Hepatocyte (in vitro differentiated cells): ENCODE results near the gene ACSS1. TPM values are rescaled to one million over a fixed set of nuclear protein-coding genes. Genes with fewer than 3 reads are reported as not detected.

Source experiments
- DNase-seq: peaks from one replicate; pipeline ENCODE4 v3.0.0-alpha.2; 2016; ENCODE audit warnings: low spot score
- H2AFZ ChIP-seq: fragments of 200-600 bp; sonication (generic); 2 replicates; pipeline ENCODE4 v1.6.0; 2016; ENCODE audit warnings: antibody characterized with exemption, mild to moderate bottlenecking
- H3K27ac ChIP-seq: fragments of 200-600 bp; sonication (generic); 2 replicates; pipeline ENCODE4 v1.5.1; 2016; ENCODE audit warnings: mild to moderate bottlenecking
- H3K27me3 ChIP-seq: fragments of 200-600 bp; sonication (generic); 2 replicates; pipeline ENCODE4 v1.6.1; 2016
- H3K36me3 ChIP-seq: fragments of 200-600 bp; sonication (generic); replicated peaks from 2 replicates; pipeline ENCODE4 v1.5.1; 2016; ENCODE audit warnings: low read depth; ENCODE audit not compliant: insufficient read depth
- H3K4me1 ChIP-seq: fragments of 200-600 bp; sonication (generic); 2 replicates; pipeline ENCODE4 v1.5.1; 2016; ENCODE audit warnings: mild to moderate bottlenecking, moderate library complexity; ENCODE audit not compliant: insufficient read depth
- H3K4me2 ChIP-seq: fragments of 200-600 bp; sonication (generic); 2 replicates; pipeline ENCODE4 v1.6.0; 2016
- H3K4me3 ChIP-seq: fragments of 200-600 bp; sonication (generic); 2 replicates; pipeline ENCODE4 v1.5.1; 2016; ENCODE audit warnings: mild to moderate bottlenecking
- H3K79me2 ChIP-seq: fragments of 200-600 bp; sonication (generic); 2 replicates; pipeline ENCODE4 v1.6.0; 2017; ENCODE audit warnings: mild to moderate bottlenecking
- H3K9me2 ChIP-seq: fragments of 200-600 bp; sonication (generic); replicated peaks from 2 replicates; pipeline ENCODE4 v1.6.0; 2017; ENCODE audit warnings: mild to moderate bottlenecking; ENCODE audit not compliant: insufficient read depth
- H3K9me3 ChIP-seq: fragments of 200-600 bp; sonication (generic); 2 replicates; pipeline ENCODE4 v1.5.1; 2016; ENCODE audit warnings: low read depth, mild to moderate bottlenecking
- H4K20me1 ChIP-seq: fragments of 200-600 bp; sonication (generic); 2 replicates; pipeline ENCODE4 v1.6.0; 2016; ENCODE audit warnings: mild to moderate bottlenecking; ENCODE audit not compliant: insufficient read depth, poor library complexity, severe bottlenecking
- EZH2 ChIP-seq: fragments of 200-600 bp; sonication (generic); IDR thresholded peaks from 2 replicates; pipeline ENCODE4 v1.6.1; 2016; ENCODE audit warnings: antibody characterized with exemption, mild to moderate bottlenecking, borderline replicate concordance
- EZH2phosphoT487 ChIP-seq: fragments of 200-600 bp; sonication (generic); IDR thresholded peaks from one replicate; pipeline ENCODE4 v1.6.1; 2018; ENCODE audit warnings: antibody characterized with exemption, mild to moderate bottlenecking, low read depth, moderate library complexity; ENCODE audit not compliant: unreplicated experiment, severe bottlenecking
- WGBS: methylation state at CpG from one replicate; pipeline ENCODE4 v1.1.6; 2016; ENCODE audit warnings: low lambda C conversion rate; ENCODE audit errors: missing lambda C conversion rate; 5-methylcytosine and 5-hydroxymethylcytosine counted together
- polyA plus RNA-seq: library from polyadenylated mRNA; unstranded; fragments of >200 nt; fragmentation: Nextera tagmentation; extraction: Ambion mirVana; gene quantifications from 2 replicates; pipeline ENCODE4 v1.2.1, GENCODE V29; 2016
- total RNA-seq: library from RNA; depleted of rRNA; stranded (reverse); fragments of >200 nt; gene quantifications from 2 replicates; pipeline ENCODE4 v1.2.3, GENCODE V29; 2014
- TF ChIP-seq, protein P1 (sequence below): fragments of 200-600 bp; sonication (generic); IDR thresholded peaks from 2 replicates; pipeline ENCODE4 v1.5.1; 2016; ENCODE audit warnings: antibody characterized with exemption, mild to moderate bottlenecking; ENCODE audit not compliant: poor library complexity

The ACSS1 gene
- total and polyA plus RNA-seq, 2 experiments from 2014 or later = 20.5 to 37.7 TPM

DNA sequence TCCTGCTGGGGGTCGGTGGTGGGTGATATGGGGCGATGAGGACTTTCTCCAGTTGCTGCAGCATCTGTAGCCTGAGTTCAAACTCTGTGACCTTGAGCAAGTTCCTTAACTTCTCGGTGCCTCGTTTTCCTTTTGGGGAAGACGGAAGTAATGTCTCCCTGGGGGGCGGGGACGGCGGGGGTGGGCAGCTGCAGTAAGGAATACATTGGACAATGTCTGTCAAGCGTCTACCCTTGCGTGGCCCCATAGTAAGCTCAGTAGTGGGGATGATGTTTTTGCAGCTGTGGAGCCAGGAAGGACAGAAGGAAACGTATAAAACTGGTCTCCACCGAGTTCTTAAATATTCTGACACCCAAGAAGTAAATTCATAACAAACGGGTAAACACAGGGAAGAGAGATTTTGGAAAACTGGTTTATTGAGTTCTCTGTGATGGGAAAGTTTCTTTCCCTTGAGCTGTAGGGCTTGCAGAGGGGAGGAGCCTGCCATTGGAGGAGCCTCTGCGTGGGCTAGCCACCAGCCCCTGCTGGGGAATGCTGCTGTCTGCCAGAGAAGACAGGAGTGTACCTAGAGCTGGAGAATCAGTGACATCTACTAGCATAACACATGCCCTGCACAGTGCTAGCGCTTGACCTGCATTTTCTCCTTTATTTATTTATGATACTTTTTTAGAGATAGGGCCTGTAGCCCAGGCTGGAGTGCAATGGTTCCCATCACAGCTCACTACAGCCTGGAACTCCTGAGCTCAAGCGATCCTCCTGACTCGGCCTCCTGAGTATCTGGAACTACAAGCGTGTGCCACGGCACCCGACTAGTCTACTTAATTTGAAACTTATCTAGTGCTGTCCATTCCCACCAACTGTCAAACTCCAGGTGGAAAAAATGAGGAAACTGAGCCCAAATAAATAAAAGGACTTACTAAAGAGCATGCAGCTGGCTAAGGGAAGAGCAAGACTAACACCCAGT lies 1.2 kb upstream of the ACSS1 start:
- TF ChIP-seq, protein P1, sequence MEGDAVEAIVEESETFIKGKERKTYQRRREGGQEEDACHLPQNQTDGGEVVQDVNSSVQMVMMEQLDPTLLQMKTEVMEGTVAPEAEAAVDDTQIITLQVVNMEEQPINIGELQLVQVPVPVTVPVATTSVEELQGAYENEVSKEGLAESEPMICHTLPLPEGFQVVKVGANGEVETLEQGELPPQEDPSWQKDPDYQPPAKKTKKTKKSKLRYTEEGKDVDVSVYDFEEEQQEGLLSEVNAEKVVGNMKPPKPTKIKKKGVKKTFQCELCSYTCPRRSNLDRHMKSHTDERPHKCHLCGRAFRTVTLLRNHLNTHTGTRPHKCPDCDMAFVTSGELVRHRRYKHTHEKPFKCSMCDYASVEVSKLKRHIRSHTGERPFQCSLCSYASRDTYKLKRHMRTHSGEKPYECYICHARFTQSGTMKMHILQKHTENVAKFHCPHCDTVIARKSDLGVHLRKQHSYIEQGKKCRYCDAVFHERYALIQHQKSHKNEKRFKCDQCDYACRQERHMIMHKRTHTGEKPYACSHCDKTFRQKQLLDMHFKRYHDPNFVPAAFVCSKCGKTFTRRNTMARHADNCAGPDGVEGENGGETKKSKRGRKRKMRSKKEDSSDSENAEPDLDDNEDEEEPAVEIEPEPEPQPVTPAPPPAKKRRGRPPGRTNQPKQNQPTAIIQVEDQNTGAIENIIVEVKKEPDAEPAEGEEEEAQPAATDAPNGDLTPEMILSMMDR = no peak
- TF ChIP-seq EZH2 = no peak
- no peak for TF ChIP-seq EZH2phosphoT487
- Histone ChIP-seq H2AFZ (peak overlapping the region; percentile 71), H3K9me2 (no peaks in the 10 kb centered on the region), H3K36me3 (no peaks in the 10 kb centered on the region), H3K9me3 (no peaks in the 10 kb centered on the region), H3K27me3 (peaks cover 3% of the 10 kb centered on the region), H4K20me1 (peaks cover 4% of the 10 kb centered on the region), H3K79me2 (peaks cover 23% of the 10 kb centered on the region), H3K27ac (peak overlapping the region; percentile 94), H3K4me2 (peak overlapping the region; percentile 94), H3K4me1 (peaks cover 44% of the 10 kb centered on the region), H3K4me3 (peak overlapping the region; percentile 91)
- DNase-seq = peak; percentile 60
- 50% methylated on average over 19 of the region's 20 CpGs for WGBS

DNA sequence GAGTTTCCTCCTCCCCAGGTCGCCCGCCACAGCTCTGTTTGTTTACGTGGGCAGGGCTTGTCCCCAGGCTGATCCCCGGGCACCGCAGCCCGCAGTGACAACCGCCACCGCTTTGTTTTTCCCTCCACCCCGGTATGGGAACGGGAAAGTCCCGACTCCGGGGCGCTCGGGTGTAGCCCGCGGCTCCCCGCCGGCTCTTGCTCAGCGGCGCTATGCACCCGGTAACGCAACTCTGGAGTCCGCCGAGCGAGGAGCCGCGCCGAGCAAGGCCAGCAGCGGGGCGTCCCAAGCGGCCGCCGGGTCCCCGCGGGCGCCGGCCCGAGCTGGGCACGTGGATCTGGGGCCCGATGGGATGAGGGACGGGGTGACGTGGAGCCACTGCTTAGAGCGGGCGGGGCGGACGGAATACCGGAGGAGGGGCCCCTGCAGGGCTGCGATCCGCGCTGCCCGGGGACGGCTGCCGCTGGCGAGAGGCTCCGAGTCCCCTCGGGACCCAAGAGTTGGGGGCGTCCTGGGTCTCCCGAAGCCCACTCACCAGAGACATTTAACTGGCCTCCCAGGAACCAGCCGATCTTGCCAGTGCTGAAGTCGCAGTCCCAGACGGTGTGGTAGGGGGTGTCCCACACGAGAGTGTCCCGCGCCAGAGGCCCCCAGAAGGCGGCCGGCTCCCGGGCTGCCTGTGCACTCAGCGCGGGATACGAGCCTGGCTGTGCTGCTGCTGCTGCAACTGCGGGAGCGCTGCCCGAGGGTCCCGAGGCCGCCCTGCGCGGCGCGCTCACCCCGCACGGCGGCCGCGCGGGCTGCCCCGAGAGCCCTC lies 497 bp downstream of the ACSS1 start:
- WGBS = 1% methylated on average over 70 of the region's 86 CpGs
- Histone ChIP-seq H3K27ac (peak overlapping the region; percentile 94), H3K9me3 (no peaks in the 10 kb centered on the region), H4K20me1 (peaks cover 13% of the 10 kb centered on the region), H3K4me2 (peak overlapping the region; percentile 94), H3K9me2 (no peaks in the 10 kb centered on the region), H3K79me2 (peaks cover 35% of the 10 kb centered on the region), H2AFZ (peak overlapping the region; percentile 71), H3K4me1 (peaks cover 61% of the 10 kb centered on the region), H3K36me3 (no peaks in the 10 kb centered on the region), H3K27me3 (peaks cover 3% of the 10 kb centered on the region), H3K4me3 (peak overlapping the region; percentile 91)
- peak; percentile 82 for DNase-seq
- TF ChIP-seq, protein P1 = no peak
- TF ChIP-seq EZH2phosphoT487 (no peak), EZH2 (no peak)

- Histone ChIP-seq H2AFZ (peak overlapping the region; percentile 71), H4K20me1 (peaks cover 18% of the 10 kb centered on the region), H3K79me2 (peaks cover 42% of the 10 kb centered on the region), H3K27ac (peak overlapping the region; percentile 94), H3K4me3 (peak overlapping the region; percentile 91), H3K9me3 (no peaks in the 10 kb centered on the region), H3K4me2 (peak overlapping the region; percentile 94), H3K27me3 (peaks cover 3% of the 10 kb centered on the region), H3K36me3 (no peaks in the 10 kb centered on the region), H3K4me1 (peaks cover 63% of the 10 kb centered on the region), H3K9me2 (no peaks in the 10 kb centered on the region)
- no peak for DNase-seq
- 34% methylated on average over 24 of the region's 24 CpGs for WGBS
- TF ChIP-seq EZH2 (no peak), EZH2phosphoT487 (no peak)
- TF ChIP-seq, protein P1 = no peak
These were observed 1.2 kb downstream of the ACSS1 start for GRCh38 chr20:25056690-25057233.
